ENCODE measurements around the gene MYH7B.

- TF ChIP-seq CTCF (IDR thresholded peaks at IDR 0.05; ENCODE audit: low read depth, low read length) (no peak), EZH2phosphoT487 (IDR thresholded peaks at IDR 0.05; ENCODE audit: low read depth) (no peak)
Observed at GRCh38 chr20:34925341-34925740, 30.3 kb upstream of the MYH7B start.
